H9 (cell line): ENCODE results near the gene HSPG2. TPM values are rescaled to one million over a fixed set of nuclear protein-coding genes. Genes with fewer than 3 reads are reported as not detected.

Source experiments
- DNase-seq: peaks from one replicate; pipeline ENCODE4 v3.0.0-alpha.2; 2017
- H2AFZ ChIP-seq: one replicate; pipeline ENCODE4 v1.6.1; 2013; ENCODE audit warnings: mild to moderate bottlenecking, low read length, control low read depth, moderate library complexity
- H2AK5ac ChIP-seq: 2 replicates; pipeline ENCODE4 v1.6.1; 2013; ENCODE audit warnings: low read length, control low read depth, mixed read lengths; ENCODE audit not compliant: insufficient read length
- H2BK120ac ChIP-seq: one replicate; pipeline ENCODE4 v1.6.1; 2013; ENCODE audit warnings: low read depth, mild to moderate bottlenecking, low read length, control low read depth, inconsistent platforms; ENCODE audit not compliant: poor library complexity, severe bottlenecking
- H2BK12ac ChIP-seq: 2 replicates; pipeline ENCODE4 v1.6.1; 2013; ENCODE audit warnings: low read length, control low read depth, mixed read lengths, low read depth; ENCODE audit not compliant: insufficient read length
- H2BK15ac ChIP-seq: 2 replicates; pipeline ENCODE4 v1.6.1; 2013; ENCODE audit warnings: low read depth, low read length, control low read depth
- H2BK20ac ChIP-seq: one replicate; pipeline ENCODE4 v1.6.1; 2013; ENCODE audit warnings: low read depth, mild to moderate bottlenecking, low read length, control low read depth, inconsistent platforms; ENCODE audit not compliant: poor library complexity, severe bottlenecking
- H2BK5ac ChIP-seq: 2 replicates; pipeline ENCODE4 v1.6.1; 2013; ENCODE audit warnings: low read length, control low read depth, mixed read lengths; ENCODE audit not compliant: insufficient read length
- H3K14ac ChIP-seq: 2 replicates; pipeline ENCODE4 v1.6.1; 2013; ENCODE audit warnings: low read length, control low read depth; ENCODE audit not compliant: insufficient read depth
- H3K18ac ChIP-seq: 2 replicates; pipeline ENCODE4 v1.6.1; 2013; ENCODE audit warnings: low read depth, mild to moderate bottlenecking, mixed read lengths, low read length, control low read depth; ENCODE audit not compliant: insufficient read length
- H3K23ac ChIP-seq: 2 replicates; pipeline ENCODE4 v1.6.1; 2013; ENCODE audit warnings: low read length, control low read depth, mixed read lengths, low read depth; ENCODE audit not compliant: insufficient read length
- H3K23me2 ChIP-seq: 2 replicates; pipeline ENCODE4 v1.6.1; 2013; ENCODE audit warnings: low read depth, mild to moderate bottlenecking, mixed read lengths, low read length, control low read depth; ENCODE audit not compliant: insufficient read length, poor library complexity, severe bottlenecking
- H3K27ac ChIP-seq: 2 replicates; pipeline ENCODE4 v1.5.1; 2013; ENCODE audit warnings: low read length, control low read depth, mixed read lengths, low read depth; ENCODE audit not compliant: insufficient read length
- H3K27me3 ChIP-seq: 2 replicates; pipeline ENCODE4 v1.6.1; 2013; ENCODE audit warnings: low read length, control low read depth, inconsistent platforms; ENCODE audit not compliant: insufficient read depth
- H3K4ac ChIP-seq: 2 replicates; pipeline ENCODE4 v1.6.1; 2013; ENCODE audit warnings: low read depth, mild to moderate bottlenecking, control low read depth, inconsistent platforms, low read length, moderate library complexity
- H3K4me1 ChIP-seq: 2 replicates; pipeline ENCODE4 v1.6.1; 2013; ENCODE audit warnings: low read length, control low read depth, inconsistent platforms; ENCODE audit not compliant: insufficient read depth
- H3K4me2 ChIP-seq: 2 replicates; pipeline ENCODE4 v1.6.1; 2013; ENCODE audit warnings: low read length, control low read depth, mixed read lengths; ENCODE audit not compliant: insufficient read length, insufficient read depth
- H3K56ac ChIP-seq: 2 replicates; pipeline ENCODE4 v1.6.1; 2013; ENCODE audit warnings: low read depth, mild to moderate bottlenecking, mixed read lengths, low read length, control low read depth; ENCODE audit not compliant: insufficient read length
- H3K79me1 ChIP-seq: 2 replicates; pipeline ENCODE4 v1.6.1; 2013; ENCODE audit warnings: low read depth, mild to moderate bottlenecking, moderate library complexity, low read length, control low read depth, inconsistent platforms; ENCODE audit not compliant: insufficient read depth, poor library complexity, severe bottlenecking
- H3K79me2 ChIP-seq: 2 replicates; pipeline ENCODE4 v1.6.1; 2013; ENCODE audit warnings: low read length, control low read depth, inconsistent platforms; ENCODE audit not compliant: insufficient read depth
- H3K9ac ChIP-seq: 2 replicates; pipeline ENCODE4 v1.6.1; 2013; ENCODE audit warnings: low read length, control low read depth, mixed read lengths; ENCODE audit not compliant: insufficient read length; ENCODE audit errors: extremely low read depth
- H3K9me3 ChIP-seq: one replicate; pipeline ENCODE4 v1.6.1; 2013; ENCODE audit warnings: low read depth, low read length, inconsistent platforms; ENCODE audit not compliant: control insufficient read depth
- H3T11ph ChIP-seq: one replicate; pipeline ENCODE4 v1.6.1; 2013; ENCODE audit warnings: mild to moderate bottlenecking, low read length, control low read depth, inconsistent platforms
- H4K20me1 ChIP-seq: one replicate; pipeline ENCODE4 v1.6.1; 2013; ENCODE audit not compliant: control insufficient read depth, insufficient read length, insufficient read depth
- H4K5ac ChIP-seq: 2 replicates; pipeline ENCODE4 v1.6.1; 2013; ENCODE audit warnings: low read depth, mild to moderate bottlenecking, mixed read lengths, low read length, control low read depth; ENCODE audit not compliant: insufficient read length
- H4K8ac ChIP-seq: replicated peaks from 2 replicates; pipeline ENCODE4 v1.6.1; 2013; ENCODE audit warnings: low read length, control low read depth, mixed read lengths, low read depth; ENCODE audit not compliant: insufficient read length
- H4K91ac ChIP-seq: 2 replicates; pipeline ENCODE4 v1.6.1; 2013; ENCODE audit warnings: low read depth, mild to moderate bottlenecking, moderate library complexity, mixed read lengths, low read length, control low read depth; ENCODE audit not compliant: insufficient read length
- H3K27ac Mint-ChIP-seq, 3 experiments: 2 replicates in 2 of 3; 3 replicates in 1 of 3; pipeline ENCODE4 v1.8.0; 2020 to 2021; ENCODE audit warnings: mixed read lengths in 3 of 3, mild to moderate bottlenecking in 1 of 3, moderate library complexity in 1 of 3
- H3K27me3 Mint-ChIP-seq: 2 replicates; pipeline ENCODE4 v1.8.0; 2021; ENCODE audit warnings: low read depth, mild to moderate bottlenecking, moderate library complexity, mixed read lengths
- H3K36me3 Mint-ChIP-seq, 3 experiments: 2 replicates in 2 of 3; 3 replicates in 1 of 3; pipeline ENCODE4 v1.8.0; 2020 to 2021; ENCODE audit warnings: low read depth in 3 of 3, mixed read lengths in 3 of 3; ENCODE audit not compliant: insufficient read depth in 1 of 3
- H3K4me1 Mint-ChIP-seq, 2 experiments: 2 replicates each; pipeline ENCODE4 v1.8.0; 2020; ENCODE audit warnings: mixed read lengths in 2 of 2
- H3K4me3 Mint-ChIP-seq, 2 experiments: 2 replicates in 1 of 2; 3 replicates in 1 of 2; pipeline ENCODE4 v1.8.0; 2020 to 2021; ENCODE audit warnings: mild to moderate bottlenecking in 2 of 2, mixed read lengths in 2 of 2, moderate library complexity in 1 of 2
- H3K9me3 Mint-ChIP-seq, 2 experiments: 2 replicates in 1 of 2; 3 replicates in 1 of 2; pipeline ENCODE4 v1.8.0; 2020; ENCODE audit warnings: mild to moderate bottlenecking in 2 of 2, mixed read lengths in 2 of 2, moderate library complexity in 1 of 2
- CTCF ChIP-seq: fragments of 200-600 bp; sonication (generic); conservative IDR thresholded peaks from 3 replicates; pipeline ENCODE4 v1.8.0; 2021; ENCODE audit warnings: antibody characterized with exemption, mild to moderate bottlenecking
- WGBS: extraction: QIAGEN DNeasy Blood & Tissue Kit; methylation state at CpG from one replicate; pipeline ENCODE4 v1.1.7; 2013; ENCODE audit warnings: missing lambda C conversion rate, low lambda C conversion rate, mixed read lengths; ENCODE audit not compliant: insufficient read length; ENCODE audit errors: extremely low coverage; 5-methylcytosine and 5-hydroxymethylcytosine counted together
- total RNA-seq: library from RNA; stranded (reverse); gene quantifications from 2 replicates; pipeline ENCODE4 v1.2.1, GENCODE V29; 2021

Gene HSPG2
- total RNA-seq, 1 experiment from 2014 or later, result 90.0 TPM

- Mint-ChIP-seq H3K36me3 (peaks cover 27 to 70% (median 60%) of the 10 kb centered on the region in 3 experiments), H3K27ac (0 out of 7 replicates have a peak overlapping the region, but pooled peaks of 1 of the 3 experiments have one; percentile 54)
- H3T11ph ChIP-seq, result no peak overlapping the region
Observed at GRCh38 chr1:21828506-21829210, 108.5 kb downstream of the HSPG2 start.

More at GRCh38 chr1:21828506-21829210, 108.5 kb downstream of the HSPG2 start:
- Histone ChIP-seq H3K23me2 (no peaks in the 10 kb centered on the region), H3K4me2 (no peak overlapping the region), H3K23ac (no peak overlapping the region), H3K4me1 (no peaks in the 10 kb centered on the region), H3K79me2 (no peaks in the 10 kb centered on the region), H3K9me3 (no peaks in the 10 kb centered on the region), H4K8ac (no peak overlapping the region), H3K9ac (no peak overlapping the region), H2BK20ac (no peak overlapping the region), H2BK120ac (no peak overlapping the region), H2BK12ac (no peak overlapping the region), H3K27me3 (no peaks in the 10 kb centered on the region), H4K91ac (no peak overlapping the region), H2BK15ac (no peak overlapping the region), H3K27ac (no peak overlapping the region), H4K20me1 (no peaks in the 10 kb centered on the region), H2BK5ac (no peak overlapping the region), H3K79me1 (no peaks in the 10 kb centered on the region), H2AFZ (no peak overlapping the region), H3K18ac (no peak overlapping the region), H2AK5ac (no peak overlapping the region), H4K5ac (no peak overlapping the region), H3K14ac (no peak overlapping the region), H3K56ac (no peak overlapping the region), H3K4ac (no peak overlapping the region)
- no peaks in the 10 kb centered on the region for H3K4me1 Mint-ChIP-seq
- no CpG with 5 or more reads among the region's 28 CpGs for WGBS
- peak; percentile 26 for DNase-seq
- no peaks in the 10 kb centered on the region for H3K9me3 Mint-ChIP-seq
- no peak for TF ChIP-seq CTCF
- no peak overlapping the region for H3K4me3 Mint-ChIP-seq
- no peaks in the 10 kb centered on the region; the same call in 1 of the 2 replicates for H3K27me3 Mint-ChIP-seq
